ENCODE measurements around the gene ZBTB39.

The ZBTB39 gene

GRCh38 chr12:56951582-56952339 is 54.6 kb downstream of the ZBTB39 start:
- no peak overlapping the region for H3K4me3 ChIP-seq (replicated peaks; ENCODE audit: low read depth, low read length)
- DNase-seq (ENCODE audit: extremely low read depth, low read depth) = no peak
- TF ChIP-seq CTCF (IDR thresholded peaks at IDR 0.05; ENCODE audit: low read depth, low read length, missing control alignments) = no peak

GRCh38 chr12:56948881-56949280 is 57.5 kb downstream of the ZBTB39 start:
- no peak for DNase-seq (ENCODE audit: extremely low read depth, low read depth)
- no peak for TF ChIP-seq CTCF (IDR thresholded peaks at IDR 0.05; ENCODE audit: low read depth, low read length, missing control alignments)
- H3K4me3 ChIP-seq (replicated peaks; ENCODE audit: low read depth, low read length) = no peak overlapping the region

Measured in HFF-Myc (cell line).